IPS DF 4.7 (cell line): ENCODE data around the gene NEURL4.

Source experiments
- DNase-seq: peaks from one replicate; pipeline ENCODE4 v3.0.0-alpha.2; 2013; ENCODE audit warnings: low spot score; ENCODE audit errors: extremely low read depth

Gene NEURL4

DNA sequence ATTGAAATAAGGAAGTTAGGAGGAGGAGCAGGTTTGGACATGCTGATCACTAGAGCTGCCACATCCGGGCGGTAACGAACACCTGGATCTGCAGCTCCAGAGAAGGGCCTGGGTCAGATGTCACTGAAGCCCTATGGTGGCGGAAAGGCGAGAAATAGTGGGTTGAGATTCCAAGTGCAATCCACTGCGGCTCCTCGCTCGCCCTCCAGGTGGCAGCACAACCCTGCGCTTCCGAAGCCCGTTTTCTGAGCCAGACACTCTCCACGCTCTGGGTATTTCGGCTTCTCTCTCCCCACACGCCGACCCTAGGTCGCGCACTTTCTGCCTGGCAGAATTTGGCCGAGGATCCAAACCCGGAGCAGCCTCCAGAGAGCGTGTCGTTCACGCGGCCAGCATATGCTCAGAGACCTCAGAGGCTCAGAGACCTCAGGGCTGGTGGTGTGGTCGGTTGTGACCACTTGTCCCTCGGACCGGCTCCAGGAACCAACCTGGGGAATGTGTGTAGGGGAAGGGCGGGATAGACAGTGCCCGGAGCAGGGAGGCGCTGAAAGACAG is 48.5 kb downstream of the NEURL4 start:
- no peak for DNase-seq

- DNase-seq: no peak
These were observed 49.7 kb downstream of the NEURL4 start for GRCh38 chr17:7279448-7279847.

GRCh38 chr17:7266784-7267183 is 62.4 kb downstream of the NEURL4 start:
- no peak for DNase-seq
